K562 (cell line): ENCODE measurements around the gene QRICH1. TPM values are rescaled to one million over a fixed set of nuclear protein-coding genes. Genes with fewer than 3 reads are reported as not detected.
A peak's percentile ranks its signal among the peaks of the same experiment; 100 is the strongest.

ENCODE experiments used
- CXXC5 ChIP-seq: fragments of 250-450 bp; sonication (Bioruptor Pico); IDR thresholded peaks from 2 replicates; pipeline ENCODE4 v1.8.0; 2022; ENCODE audit warnings: inconsistent platforms, mild to moderate bottlenecking, moderate library complexity
- E2F6 ChIP-seq, 2 experiments: IDR thresholded peaks; 2 replicates each; pipeline ENCODE4 v1.6.1; 2011; ENCODE audit warnings: borderline replicate concordance in 1 of 2, control low read depth in 1 of 2, low read depth in 1 of 2, low read length in 1 of 2, mild to moderate bottlenecking in 1 of 2, mixed read lengths in 1 of 2, moderate library complexity in 1 of 2; ENCODE audit not compliant: insufficient read depth in 1 of 2, insufficient read length in 1 of 2, poor library complexity in 1 of 2, severe bottlenecking in 1 of 2; ENCODE audit errors: extremely low read depth in 1 of 2
- E4F1 ChIP-seq: fragments of 250-450 bp; sonication (Bioruptor Pico); IDR thresholded peaks from 2 replicates; pipeline ENCODE4 v1.5.0; 2021; ENCODE audit warnings: mild to moderate bottlenecking, borderline replicate concordance
- MLLT1 ChIP-seq, 2 experiments: fragments of 450-650 bp; IDR thresholded peaks; 2 replicates each; pipeline ENCODE4 v1.6.1; 2016
- MTA1 ChIP-seq: fragments of 450-650 bp; IDR thresholded peaks from 2 replicates; pipeline ENCODE4 v1.6.1; 2017; ENCODE audit warnings: borderline replicate concordance
- NR3C1 ChIP-seq: sonication (generic); formaldehyde crosslinking; IDR thresholded peaks from 2 replicates; pipeline ENCODE4 v1.8.1; 2022; ENCODE audit warnings: missing genetic modification reagents
- POLR2B ChIP-seq: fragments of 450-650 bp; IDR thresholded peaks from 2 replicates; pipeline ENCODE4 v1.6.1; 2018; ENCODE audit warnings: low read depth; ENCODE audit not compliant: partially characterized antibody
- PRPF4 ChIP-seq: fragments of 200-400 bp; formaldehyde crosslinking; IDR thresholded peaks from one replicate; pipeline ENCODE4 v1.6.1; 2017; ENCODE audit warnings: low read length, low read depth, mild to moderate bottlenecking; ENCODE audit not compliant: insufficient read depth, poor library complexity, severe bottlenecking
- SP1 ChIP-seq: sonication (generic); formaldehyde crosslinking; IDR thresholded peaks from 2 replicates; pipeline ENCODE4 v1.8.1; 2022; ENCODE audit warnings: mild to moderate bottlenecking, missing genetic modification reagents
- TEAD1 ChIP-seq, 2 experiments: fragments of 450-650 bp in 1 of 2; sonication (generic) in 1 of 2; formaldehyde crosslinking; IDR thresholded peaks; 2 replicates each; pipeline versions ENCODE4 v1.4.0 to v1.8.0; 2020 to 2022; ENCODE audit warnings: mild to moderate bottlenecking in 2 of 2, missing genetic modification reagents in 1 of 2
- TRIM24 ChIP-seq, 2 experiments: fragments of 450-650 bp; IDR thresholded peaks; 2 replicates each; pipeline ENCODE4 v1.6.1; 2016
- UBTF ChIP-seq, 2 experiments: IDR thresholded peaks; 2 replicates each; pipeline ENCODE4 v1.6.1; 2012; ENCODE audit warnings: improper control_type of control experiment in 2 of 2, low read depth in 2 of 2, low read length in 2 of 2, borderline replicate concordance in 1 of 2
- VEZF1 ChIP-seq: fragments of 200-800 bp; sonication (Bioruptor generic); IDR thresholded peaks from 2 replicates; pipeline ENCODE4 v1.6.1; 2017; ENCODE audit warnings: missing genetic modification characterization, missing compliant biosample characterization
- ZBTB7A ChIP-seq: IDR thresholded peaks from 2 replicates; pipeline ENCODE4 v1.6.1; 2011; ENCODE audit warnings: low read depth, mild to moderate bottlenecking, low read length, moderate library complexity, borderline replicate concordance; ENCODE audit not compliant: control insufficient read depth
- ZNF764 ChIP-seq: fragments of 250-450 bp; sonication (Bioruptor Pico); IDR thresholded peaks from 2 replicates; pipeline ENCODE4 v1.4.0; 2020; ENCODE audit warnings: low read depth, mild to moderate bottlenecking, moderate library complexity
- polyA plus RNA-seq, 8 experiments: library from polyadenylated mRNA; depleted of rRNA in 4 of 8; stranded (reverse) in 5 of 8; unstranded in 3 of 8; fragments of >200 nt; fragmentation: Nextera tagmentation in 2 of 8; fragmentation: Illumina TruSeq in 1 of 8; extraction: Ambion mirVana in 2 of 8; extraction: Trizol in 1 of 8; gene quantifications; 2 replicates each; pipeline versions ENCODE4 v1.2.1 to v1.2.3, GENCODE V29; 2011 to 2014; ENCODE audit warnings: inconsistent platforms in 1 of 8, missing spikeins in 1 of 8
- total RNA-seq, 7 experiments: library from RNA; depleted of rRNA in 6 of 7; stranded (reverse); fragments of >200 nt in 6 of 7; fragmentation: Illumina TruSeq in 2 of 7; extraction: Trizol in 2 of 7; gene quantifications; 2 replicates each; pipeline versions ENCODE4 v1.2.1 to v1.2.3, GENCODE V29; 2011 to 2021; ENCODE audit warnings: low replicate concordance in 1 of 7

The QRICH1 gene
- total and polyA plus RNA-seq, 9 of the 15 experiments (the other 6 are each of a cell fraction or from before 2014, with no cell fraction given), result 20.1 to 99.2 (median 56.7) TPM

- TF ChIP-seq PRPF4 (no peak), ZNF764 (no peak), MLLT1 (IDR thresholded peaks at IDR 0.05) (peak in 1 of 2 experiments; percentile 93; a peak in 2 of 4 replicates), ZBTB7A (peak; percentile 75; the same call in 1 of the 2 replicates), TEAD1 (CRISPR knock-in tag; IDR thresholded peaks at IDR 0.05) (peak; percentile 26 to 89; a peak in 2 of 4 replicates), VEZF1 (CRISPR knock-in tag) (peak; percentile 63), UBTF (IDR thresholded peaks at IDR 0.05; ENCODE audit: borderline replicate concordance in 1 of 2, low read depth in 2 of 2, low read length in 2 of 2) (0 out of 4 replicates have a peak, but pooled peaks of 1 of the 2 experiments have one; percentile 49), SP1 (CRISPR knock-in tag) (no peak), E2F6 (IDR thresholded peaks at IDR 0.05; ENCODE audit: borderline replicate concordance in 1 of 2, extremely low read depth in 1 of 2, insufficient read depth in 1 of 2, insufficient read length in 1 of 2, low read depth in 1 of 2, low read length in 1 of 2, poor library complexity in 1 of 2, severe bottlenecking in 1 of 2) (peak in 1 of 2 experiments; percentile 40), CXXC5 (CRISPR knock-in tag) (peak; percentile 32), NR3C1 (CRISPR knock-in tag) (no peak), E4F1 (CRISPR knock-in tag) (no peak), POLR2B (no peak), MTA1 (no peak), TRIM24 (IDR thresholded peaks at IDR 0.05) (no peak)
- TF ChIP-seq, all 486 proteins: peak for 34
Measured at GRCh38 chr3:49133226-49133951, 39.5 kb upstream of the QRICH1 start (continued).
